NCI-H2196 treated with DMSO at 0.1 percent for 48 hours (cell line): ENCODE measurements around the gene FGD2.

Experiments
- DNase-seq: peaks from one replicate; lab custom pipeline; 2025; ENCODE audit not compliant: unreplicated experiment; lab: John Stamatoyannopoulos, UW

FGD2 gene

GRCh38 chr6:37005061-37005810, at the start of gene FGD2:
Gene FGD2 (plus strand): TSS chr6:37005655. CDS start chr6:37005818, 163 bp downstream.
- DNase-seq, result no peak

GRCh38 chr6:36955671-36956445, 49.6 kb upstream of the FGD2 start:
- no peak for DNase-seq

GRCh38 chr6:36956446-36956820, 49.0 kb upstream of the FGD2 start:
- DNase-seq, result no peak

- DNase-seq, result no peak
These were observed 47.6 kb upstream of the FGD2 start for GRCh38 chr6:36957773-36958271.

- no peak for DNase-seq
These were observed 46.5 kb upstream of the FGD2 start for GRCh38 chr6:36958775-36959554.

GRCh38 chr6:36959555-36960250, 45.8 kb upstream of the FGD2 start:
- DNase-seq, result no peak

GRCh38 chr6:36961441-36962435, 43.7 kb upstream of the FGD2 start:
- DNase-seq, result no peak

- DNase-seq, result peak; percentile 50
These were observed 42.6 kb upstream of the FGD2 start for GRCh38 chr6:36962874-36963273.

- peak; percentile 48 for DNase-seq
These were observed 41.8 kb upstream of the FGD2 start for GRCh38 chr6:36963451-36964290.

GRCh38 chr6:36964349-36964748, 41.1 kb upstream of the FGD2 start:
- DNase-seq, result no peak

- DNase-seq, result no peak
These were observed 40.5 kb upstream of the FGD2 start for GRCh38 chr6:36964908-36965307.

GRCh38 chr6:36967301-36967700, 38.2 kb upstream of the FGD2 start:
- no peak for DNase-seq

GRCh38 chr6:36967757-36968156, 37.7 kb upstream of the FGD2 start:
- DNase-seq, result no peak

- DNase-seq, result no peak
These were observed 37.0 kb upstream of the FGD2 start for GRCh38 chr6:36968266-36968977.

GRCh38 chr6:36969240-36969691, 36.2 kb upstream of the FGD2 start:
- DNase-seq, result no peak

- DNase-seq, result no peak
These were observed 35.2 kb upstream of the FGD2 start for GRCh38 chr6:36969988-36970891.
